Adrenal gland (tissue), 12 donors: ENCODE results near the gene NSMF. TPM values are rescaled to one million over a fixed set of nuclear protein-coding genes. Genes with fewer than 3 reads are reported as not detected.
A peak's percentile ranks its signal among the peaks of the same experiment; 100 is the strongest.

Experiments
- DNase-seq, 7 donors: peaks; one replicate each; pipeline ENCODE4 v3.0.0-alpha.2; 2019 to 2020
- H3K27ac ChIP-seq, 5 donors: fragments of 200-600 bp; sonication (generic) in 4 of 5; 1 replicate in 3 of 5; 2 replicates in 2 of 5; pipeline versions ENCODE4 v1.5.1 to v1.8.0; 2016 to 2020; ENCODE audit warnings: mild to moderate bottlenecking in 1 of 5
- H3K27me3 ChIP-seq: fragments of 200-600 bp; 2 replicates; pipeline ENCODE4 v1.8.0; 2021
- H3K36me3 ChIP-seq, 2 donors: fragments of 200-600 bp; replicated peaks in 1 of 2; 1 replicate in 1 of 2; 2 replicates in 1 of 2; pipeline versions ENCODE4 v1.5.1 to v1.8.0; 2018 to 2022
- H3K4me1 ChIP-seq, 2 donors: fragments of 200-600 bp; replicated peaks in 1 of 2; 1 replicate in 1 of 2; 2 replicates in 1 of 2; pipeline versions ENCODE4 v1.5.1 to v1.8.0; 2018 to 2021
- H3K4me3 ChIP-seq, 4 donors: fragments of 200-600 bp; sonication (generic) in 3 of 4; one replicate each; pipeline ENCODE4 v1.5.1; 2016 to 2018
- H3K9me3 ChIP-seq, 3 donors: fragments of 200-600 bp; sonication (generic) in 1 of 3; replicated peaks in 1 of 3; 1 replicate in 2 of 3; 2 replicates in 1 of 3; pipeline versions ENCODE4 v1.5.1 to v1.8.0; 2016 to 2021
- POLR2A ChIP-seq, 2 donors: fragments of 450-650 bp; IDR thresholded peaks; one replicate each; pipeline ENCODE4 v1.6.1; 2017; ENCODE audit warnings: antibody characterized with exemption in 2 of 2, mild to moderate bottlenecking in 2 of 2, moderate library complexity in 1 of 2
- WGBS, 4 donors: extraction: QIAGEN DNeasy Blood & Tissue Kit in 2 of 4; methylation state at CpG; one replicate each; pipeline versions ENCODE4 v1.1.5 to v1.1.7; 2013 to 2017; 5-methylcytosine and 5-hydroxymethylcytosine counted together
- intact Hi-C, 2 donors: fragments of 100-400 bp; cut with DNase I; formaldehyde crosslinking; loops; one replicate each; pipeline versions ENCODE4 v1.14.1 to v1.15.0; 2022 to 2023
- polyA plus RNA-seq, 3 donors: library from polyadenylated mRNA; stranded (reverse); fragments of 200-250 nt in 2 of 3; fragments of 350-450 nt in 1 of 3; fragmentation: Illumina TruSeq in 1 of 3; extraction: RNeasy Lipid Tissue Mini Kit (QIAGEN cat#74804) in 1 of 3; gene quantifications; one replicate each; pipeline ENCODE4 v1.2.3, GENCODE V29; 2013 to 2014
- total RNA-seq, 9 donors: library from RNA; depleted of rRNA in 4 of 9; stranded (reverse); fragments of >200 nt in 4 of 9; fragments of 120-200 nt in 1 of 9; fragmentation: NEBNext Ultra II Directional in 1 of 9; extraction: Animal tissue kit (Norgen Biotek cat#: 25700) in 1 of 9; gene quantifications; one replicate each; pipeline versions ENCODE4 v1.1.0 to v1.2.4, GENCODE V29; 2013 to 2023
- TF ChIP-seq, protein P1 (sequence below), 6 experiments: fragments of 450-650 bp in 4 of 6; fragments of 200-600 bp in 2 of 6; sonication (generic) in 1 of 6; IDR thresholded peaks; 1 replicate in 5 of 6; 2 replicates in 1 of 6; pipeline versions ENCODE4 v1.5.1 to v1.8.0; 2016 to 2021; ENCODE audit warnings: antibody characterized with exemption in 6 of 6, mild to moderate bottlenecking in 2 of 6, moderate library complexity in 1 of 6
- donor health status: healthy with polysubstance abuse.
- donor health status: Bipolar disorder and iron deficiency.
- donor health status: DM: yes; HTN: yes; CAD: no.
- donor health status: DM: no; HTN: no; CAD: no.
- donor health status: DM: no; HTN: no; CAD: no.
- donor health status: DM: yes; HTN: yes; CAD: no.

NSMF gene
- total and polyA plus RNA-seq, 12 donors, result 8.7 to 118 (median 25.9) TPM

DNA sequence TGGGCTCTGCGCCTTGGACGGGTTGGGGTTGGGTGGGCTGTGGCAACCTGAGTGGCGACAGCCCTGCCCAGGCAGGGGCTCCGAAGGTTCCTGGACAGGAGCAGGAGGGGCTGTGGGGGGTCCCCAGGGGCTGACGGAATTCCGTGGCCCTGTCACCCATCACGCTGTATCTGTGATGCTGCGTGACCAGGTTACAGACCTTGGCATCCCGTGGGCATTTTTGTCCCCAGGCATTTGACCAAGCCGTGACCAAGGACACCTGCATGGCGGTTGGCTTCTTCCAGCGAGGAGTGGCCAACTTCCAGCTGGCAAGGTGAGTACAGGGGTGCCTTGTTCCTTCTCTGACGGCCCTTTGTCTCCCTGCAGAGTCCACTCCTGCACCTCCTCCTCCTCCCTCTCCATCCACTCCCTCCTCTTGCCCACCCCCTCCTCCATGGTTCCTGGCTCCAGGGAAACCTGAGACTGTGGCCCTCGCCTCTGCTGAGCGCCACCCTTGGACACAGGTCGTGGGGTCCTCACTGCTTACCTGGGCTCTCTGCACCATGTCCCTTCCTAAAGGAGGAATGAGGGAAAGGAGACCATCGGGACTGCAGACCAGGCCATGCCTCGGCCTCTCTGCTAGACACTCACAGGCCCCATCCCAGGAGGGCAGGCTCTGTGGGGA is 33.0 kb downstream of the NSMF start:
- Histone ChIP-seq H3K36me3 (no peaks in the 10 kb centered on the region), H3K9me3 (no peaks in the 10 kb centered on the region), H3K4me1 (peaks cover 0 to 19% of the 10 kb centered on the region in 2 donors), H3K27me3 (no peaks in the 10 kb centered on the region), H3K27ac (no peak overlapping the region), H3K4me3 (no peak overlapping the region)
- intact Hi-C loops, result no loop called here
- peak in 1 of 7 donors; percentile 35 for DNase-seq
- no peak for TF ChIP-seq POLR2A (IDR thresholded peaks at IDR 0.05)
- TF ChIP-seq, protein P1, sequence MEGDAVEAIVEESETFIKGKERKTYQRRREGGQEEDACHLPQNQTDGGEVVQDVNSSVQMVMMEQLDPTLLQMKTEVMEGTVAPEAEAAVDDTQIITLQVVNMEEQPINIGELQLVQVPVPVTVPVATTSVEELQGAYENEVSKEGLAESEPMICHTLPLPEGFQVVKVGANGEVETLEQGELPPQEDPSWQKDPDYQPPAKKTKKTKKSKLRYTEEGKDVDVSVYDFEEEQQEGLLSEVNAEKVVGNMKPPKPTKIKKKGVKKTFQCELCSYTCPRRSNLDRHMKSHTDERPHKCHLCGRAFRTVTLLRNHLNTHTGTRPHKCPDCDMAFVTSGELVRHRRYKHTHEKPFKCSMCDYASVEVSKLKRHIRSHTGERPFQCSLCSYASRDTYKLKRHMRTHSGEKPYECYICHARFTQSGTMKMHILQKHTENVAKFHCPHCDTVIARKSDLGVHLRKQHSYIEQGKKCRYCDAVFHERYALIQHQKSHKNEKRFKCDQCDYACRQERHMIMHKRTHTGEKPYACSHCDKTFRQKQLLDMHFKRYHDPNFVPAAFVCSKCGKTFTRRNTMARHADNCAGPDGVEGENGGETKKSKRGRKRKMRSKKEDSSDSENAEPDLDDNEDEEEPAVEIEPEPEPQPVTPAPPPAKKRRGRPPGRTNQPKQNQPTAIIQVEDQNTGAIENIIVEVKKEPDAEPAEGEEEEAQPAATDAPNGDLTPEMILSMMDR (IDR thresholded peaks at IDR 0.05), result no peak
- WGBS, 4 donors, result 81 to 90% (median 82%) methylated on average over 8 to 18 of the region's 18 CpGs

DNA sequence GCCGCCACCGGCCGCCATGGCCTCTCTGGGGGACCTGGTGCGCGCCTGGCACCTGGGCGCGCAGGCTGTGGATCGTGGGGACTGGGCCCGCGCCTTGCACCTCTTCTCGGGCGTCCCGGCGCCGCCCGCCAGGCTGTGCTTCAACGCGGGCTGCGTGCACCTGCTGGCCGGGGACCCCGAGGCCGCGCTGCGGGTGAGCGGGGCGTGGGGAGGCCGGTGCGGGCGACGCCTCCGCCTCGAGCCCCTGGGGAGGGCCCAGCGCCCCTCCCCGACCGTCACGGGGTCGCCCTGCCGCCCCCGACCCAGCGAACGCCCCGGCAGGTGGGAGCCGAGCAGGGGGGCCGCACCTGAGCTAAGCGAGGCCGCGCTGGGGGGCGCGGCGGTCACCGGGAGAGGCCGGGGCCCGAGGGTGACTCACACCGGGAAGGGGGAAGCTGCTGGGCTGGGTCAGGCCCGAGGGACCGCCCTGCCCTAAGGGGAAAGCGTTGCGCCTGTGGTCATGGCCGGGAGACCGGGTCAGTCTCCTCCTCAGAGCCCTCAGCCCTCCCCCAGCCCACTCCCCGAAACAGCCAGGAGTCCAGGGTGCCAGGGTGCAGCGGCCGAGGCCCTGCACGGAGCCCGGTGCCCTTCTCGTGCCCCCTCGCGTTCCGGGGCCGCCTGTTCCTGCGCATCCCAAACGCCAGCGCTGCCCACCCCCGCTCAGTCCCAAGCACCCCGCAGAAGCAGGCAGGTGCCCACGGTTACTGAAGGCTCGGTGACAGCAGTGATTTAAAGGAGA is 35.4 kb downstream of the NSMF start:
- no peaks in the 10 kb centered on the region for H3K36me3 ChIP-seq
- intact Hi-C loops, result loop anchor here in 1 of 2 donors (2.0 kb wide), 1 partner anchor 21 kb away; no protein-coding TSS in a partner anchor
- H3K27ac ChIP-seq, result peak overlapping the region in 4 of 5 donors; percentile 18 to 84 (median 62)
- H3K9me3 ChIP-seq, result no peaks in the 10 kb centered on the region
- no peaks in the 10 kb centered on the region for H3K27me3 ChIP-seq
- WGBS, 4 donors, result 7 to 49% (median 15%) methylated on average over 10 to 77 of the region's 77 CpGs
- peak overlapping the region in 3 of 4 donors; percentile 13 to 98 (median 73) for H3K4me3 ChIP-seq
- peaks cover 0 to 19% of the 10 kb centered on the region in 2 donors for H3K4me1 ChIP-seq
- TF ChIP-seq, protein P1 (IDR thresholded peaks at IDR 0.05), result peak in 1 of 6 experiments; percentile 47
- no peak for TF ChIP-seq POLR2A (IDR thresholded peaks at IDR 0.05)
- DNase-seq, result peak in 4 of 7 donors; percentile 53 to 72 (median 70)

DNA sequence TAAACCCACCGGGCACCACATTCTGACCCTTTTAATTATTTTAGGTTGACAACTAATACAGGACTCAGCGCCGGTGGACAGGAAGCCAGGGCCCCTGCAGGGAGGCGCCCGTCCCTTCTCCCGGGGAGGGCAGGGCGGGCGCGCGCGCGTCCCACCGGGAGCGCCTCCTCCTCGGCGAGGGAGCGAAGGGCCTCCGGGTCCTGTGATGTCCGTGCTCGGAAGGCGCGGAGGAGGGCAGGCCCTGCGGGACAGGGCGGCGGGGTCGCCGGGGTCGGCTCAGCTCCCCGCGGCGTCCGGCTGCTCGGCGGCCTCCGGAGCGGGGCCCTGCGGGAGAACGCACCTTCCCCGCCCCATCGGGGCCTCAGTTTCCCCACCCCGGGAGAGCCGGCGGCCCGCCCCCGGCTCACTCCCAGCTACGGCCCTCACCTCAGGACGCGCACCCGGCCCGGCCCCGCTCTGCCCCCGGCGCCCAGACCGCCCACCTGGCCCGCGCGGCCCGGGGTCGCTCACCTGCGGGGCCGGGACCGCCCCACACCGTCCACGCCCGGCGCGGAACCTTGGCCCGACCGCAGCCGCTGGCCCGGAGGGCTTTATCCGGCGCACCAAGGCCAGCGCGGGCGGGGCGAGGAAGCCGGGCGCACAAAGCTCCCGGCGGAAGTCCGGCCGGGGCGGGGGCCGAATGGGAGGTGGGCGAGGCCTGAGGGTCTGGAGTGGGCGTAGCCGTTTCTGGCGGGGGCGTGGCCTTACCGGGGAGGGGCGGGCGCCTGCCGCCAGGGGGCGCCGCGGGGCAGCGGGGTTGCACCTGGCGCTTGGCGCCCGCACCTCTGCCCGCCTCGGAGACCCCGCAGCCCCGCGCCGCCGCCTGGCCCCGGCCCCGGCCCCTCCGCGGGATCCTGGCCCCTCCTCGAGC is 36.3 kb downstream of the NSMF start, which contains the start of the genes EXD3 and NOXA1:
EXD3 (minus strand) TSS at position 559 of the 910 bp plus-strand sequence. CDS start 27,805 bp downstream, outside the sequence.
NOXA1 (plus strand) TSS at position 790 of the 910 bp plus-strand sequence. CDS start 137 bp downstream, outside the sequence.
- TF ChIP-seq, protein P1 (IDR thresholded peaks at IDR 0.05), result peak; percentile 7 to 87 (median 54)
- TF ChIP-seq POLR2A (IDR thresholded peaks at IDR 0.05), result peak; percentile 43 to 60
- WGBS, 4 donors, result 0% methylated on average over 3 to 111 of the region's 113 CpGs; no CpG with 5 or more reads in 1 of the 4 donors
- Histone ChIP-seq H3K27me3 (no peaks in the 10 kb centered on the region), H3K4me3 (peak within 1 kb of the TSS; percentile 39 to 98 (median 84)), H3K36me3 (no peaks in the 10 kb centered on the region), H3K4me1 (peaks cover 0 to 19% of the 10 kb centered on the region in 2 donors), H3K9me3 (no peaks in the 10 kb centered on the region), H3K27ac (peak within 1 kb of the TSS in 4 of 5 donors; percentile 18 to 86 (median 62))
- DNase-seq, result peak; percentile 94 to 96 (median 95)
- intact Hi-C loops, result loop anchor here in 1 of 2 donors (2.0 kb wide), 1 partner anchor 22 kb away; no protein-coding TSS in a partner anchor
